HepG2 (cell line): Measurements from ENCODE around the gene KIAA1958.

Experiments used
- AHR ChIP-seq: IDR thresholded peaks from 2 replicates; pipeline ENCODE4 v1.6.1; 2018; ENCODE audit warnings: missing genetic modification reagents, missing compliant biosample characterization
- CAMTA2 ChIP-seq: sonication (generic); formaldehyde crosslinking; IDR thresholded peaks from 2 replicates; pipeline ENCODE4 v1.4.0; 2020; ENCODE audit warnings: mild to moderate bottlenecking, missing genetic modification reagents, borderline replicate concordance
- ETV6 ChIP-seq: sonication (generic); formaldehyde crosslinking; conservative IDR thresholded peaks from 2 replicates; pipeline ENCODE4 v1.4.0; 2020; ENCODE audit warnings: missing genetic modification reagents
- FOXA3 ChIP-seq: IDR thresholded peaks from 2 replicates; pipeline ENCODE4 v1.6.1; 2016; ENCODE audit warnings: missing genetic modification reagents, missing compliant biosample characterization
- JUNB ChIP-seq: sonication (generic); formaldehyde crosslinking; IDR thresholded peaks from 2 replicates; pipeline ENCODE4 v1.8.0; 2022; ENCODE audit warnings: missing genetic modification reagents, mild to moderate bottlenecking, borderline replicate concordance
- SIN3A ChIP-seq: IDR thresholded peaks from 2 replicates; pipeline ENCODE4 v1.6.1; 2011; ENCODE audit warnings: low read depth, mild to moderate bottlenecking, control low read depth, low read length, borderline replicate concordance
- ZNF274 ChIP-seq: sonication (generic); formaldehyde crosslinking; IDR thresholded peaks from 2 replicates; pipeline ENCODE4 v1.5.1; 2020; ENCODE audit warnings: mild to moderate bottlenecking, missing genetic modification reagents

- TF ChIP-seq CAMTA2 (CRISPR knock-in tag) (no peak), JUNB (no peak), SIN3A (no peak), AHR (CRISPR knock-in tag) (no peak), ZNF274 (CRISPR knock-in tag) (no peak), ETV6 (no peak), FOXA3 (CRISPR knock-in tag) (no peak)
These were observed 194.2 kb downstream of the KIAA1958 start for GRCh38 chr9:112680731-112681402.
